ENCODE results near the gene CACNA2D3. TPM values are rescaled to one million over a fixed set of nuclear protein-coding genes. Genes with fewer than 3 reads are reported as not detected.

The CACNA2D3 gene
- total RNA-seq, 4 donors from 2014 or later = 0.55 to 3.4 (median 1.6) TPM

GRCh38 chr3:54955496-54955895, 833.1 kb downstream of the CACNA2D3 start:
- H3K4me3 ChIP-seq = no peak overlapping the region
- intact Hi-C loops (cut with DNase I; ENCODE audit: low total_unique reads) (no loop called here), in situ Hi-C loops (cut with MboI; ENCODE audit: low pct_ligation_motif_present in 1 of 4, low pct_unique_long_range_greater_than_20kb in 1 of 4, low sequenced_read_pairs in 3 of 4) (no loop called here)
- WGBS, 2 donors (ENCODE audit: low coverage in 1 of 2) = 73 to 81% methylated on average over 1 to 3 of the region's 3 CpGs
- H3K4me1 ChIP-seq = no peaks in the 10 kb centered on the region
- H3K27me3 ChIP-seq = no peaks in the 10 kb centered on the region
- H3K27ac ChIP-seq = no peak overlapping the region
- H3K9me3 ChIP-seq = no peaks in the 10 kb centered on the region
- H3K36me3 ChIP-seq = no peaks in the 10 kb centered on the region
- TF ChIP-seq, protein P1, sequence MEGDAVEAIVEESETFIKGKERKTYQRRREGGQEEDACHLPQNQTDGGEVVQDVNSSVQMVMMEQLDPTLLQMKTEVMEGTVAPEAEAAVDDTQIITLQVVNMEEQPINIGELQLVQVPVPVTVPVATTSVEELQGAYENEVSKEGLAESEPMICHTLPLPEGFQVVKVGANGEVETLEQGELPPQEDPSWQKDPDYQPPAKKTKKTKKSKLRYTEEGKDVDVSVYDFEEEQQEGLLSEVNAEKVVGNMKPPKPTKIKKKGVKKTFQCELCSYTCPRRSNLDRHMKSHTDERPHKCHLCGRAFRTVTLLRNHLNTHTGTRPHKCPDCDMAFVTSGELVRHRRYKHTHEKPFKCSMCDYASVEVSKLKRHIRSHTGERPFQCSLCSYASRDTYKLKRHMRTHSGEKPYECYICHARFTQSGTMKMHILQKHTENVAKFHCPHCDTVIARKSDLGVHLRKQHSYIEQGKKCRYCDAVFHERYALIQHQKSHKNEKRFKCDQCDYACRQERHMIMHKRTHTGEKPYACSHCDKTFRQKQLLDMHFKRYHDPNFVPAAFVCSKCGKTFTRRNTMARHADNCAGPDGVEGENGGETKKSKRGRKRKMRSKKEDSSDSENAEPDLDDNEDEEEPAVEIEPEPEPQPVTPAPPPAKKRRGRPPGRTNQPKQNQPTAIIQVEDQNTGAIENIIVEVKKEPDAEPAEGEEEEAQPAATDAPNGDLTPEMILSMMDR (IDR thresholded peaks at IDR 0.05) = no peak
- no peak for TF ChIP-seq POLR2AphosphoS5 (IDR thresholded peaks at IDR 0.05)
- TF ChIP-seq EP300 (IDR thresholded peaks at IDR 0.05; ENCODE audit: low read depth) = no peak
- TF ChIP-seq POLR2A (IDR thresholded peaks at IDR 0.05) = no peak
- no peak for DNase-seq

DNA sequence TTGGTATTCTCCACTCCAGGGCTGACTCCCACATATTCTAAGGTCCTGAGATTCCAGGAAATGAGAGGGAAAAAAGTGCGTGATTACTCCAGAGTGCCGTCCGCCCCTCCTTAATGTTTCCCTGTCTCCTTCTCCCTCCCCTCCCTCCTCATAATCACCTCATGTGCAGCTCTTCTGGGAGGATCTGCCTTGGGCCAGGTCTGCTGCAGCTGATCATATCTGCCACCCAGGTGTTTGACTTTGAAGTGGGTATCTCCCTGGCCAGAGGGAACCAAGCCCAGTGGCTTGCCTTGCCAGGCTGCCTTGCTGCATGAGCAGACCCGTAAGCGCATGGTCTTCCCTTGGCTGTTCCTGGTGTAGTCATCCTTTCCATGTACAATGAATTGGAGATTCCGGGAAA, 833.6 kb downstream of the CACNA2D3 start:
- no peaks in the 10 kb centered on the region for H3K27me3 ChIP-seq
- H3K36me3 ChIP-seq = no peaks in the 10 kb centered on the region
- intact Hi-C loops (cut with DNase I; ENCODE audit: low total_unique reads) (no loop called here), in situ Hi-C loops (cut with MboI; ENCODE audit: low pct_ligation_motif_present in 1 of 4, low pct_unique_long_range_greater_than_20kb in 1 of 4, low sequenced_read_pairs in 3 of 4) (no loop called here)
- WGBS, 2 donors (ENCODE audit: low coverage in 1 of 2) = 93 to 100% methylated on average over 3 to 6 of the region's 6 CpGs
- TF ChIP-seq POLR2A (IDR thresholded peaks at IDR 0.05) = no peak
- no peak for TF ChIP-seq POLR2AphosphoS5 (IDR thresholded peaks at IDR 0.05)
- TF ChIP-seq EP300 (IDR thresholded peaks at IDR 0.05; ENCODE audit: low read depth) = no peak
- TF ChIP-seq, protein P1 (IDR thresholded peaks at IDR 0.05) = no peak
- no peak overlapping the region for H3K4me3 ChIP-seq
- no peak overlapping the region for H3K27ac ChIP-seq
- no peak for DNase-seq
- H3K9me3 ChIP-seq = no peaks in the 10 kb centered on the region
- no peaks in the 10 kb centered on the region for H3K4me1 ChIP-seq

GRCh38 chr3:54957711-54958110, 835.4 kb downstream of the CACNA2D3 start:
- WGBS, 2 donors (ENCODE audit: low coverage in 1 of 2) = 83 to 91% methylated on average over 4 of the region's 4 CpGs
- in situ Hi-C loops (cut with MboI; ENCODE audit: low pct_ligation_motif_present in 1 of 4, low pct_unique_long_range_greater_than_20kb in 1 of 4, low sequenced_read_pairs in 3 of 4) (no loop called here), intact Hi-C loops (cut with DNase I; ENCODE audit: low total_unique reads) (no loop called here)

GRCh38 chr3:54960082-54960481, 837.7 kb downstream of the CACNA2D3 start:
- WGBS, 2 donors (ENCODE audit: low coverage in 1 of 2) = 92 to 97% methylated on average over 1 of the region's 1 CpG
- intact Hi-C loops (cut with DNase I; ENCODE audit: low total_unique reads) = no loop called here
- Histone ChIP-seq H3K9me3 (no peaks in the 10 kb centered on the region), H3K36me3 (no peaks in the 10 kb centered on the region), H3K27me3 (no peaks in the 10 kb centered on the region), H3K27ac (no peak overlapping the region), H3K4me1 (no peaks in the 10 kb centered on the region), H3K4me3 (no peak overlapping the region)
- in situ Hi-C loops (cut with MboI; ENCODE audit: low pct_ligation_motif_present in 1 of 4, low pct_unique_long_range_greater_than_20kb in 1 of 4, low sequenced_read_pairs in 3 of 4) = no loop called here
- TF ChIP-seq POLR2A (IDR thresholded peaks at IDR 0.05) (no peak), POLR2AphosphoS5 (IDR thresholded peaks at IDR 0.05) (no peak), EP300 (IDR thresholded peaks at IDR 0.05; ENCODE audit: low read depth) (no peak)
- TF ChIP-seq, protein P1 (IDR thresholded peaks at IDR 0.05) = no peak
- DNase-seq = no peak

More at GRCh38 chr3:54957711-54958110, 835.4 kb downstream of the CACNA2D3 start:
- Histone ChIP-seq H3K9me3 (no peaks in the 10 kb centered on the region), H3K4me3 (no peak overlapping the region), H3K4me1 (no peaks in the 10 kb centered on the region), H3K36me3 (no peaks in the 10 kb centered on the region), H3K27me3 (no peaks in the 10 kb centered on the region), H3K27ac (no peak overlapping the region)
- TF ChIP-seq, protein P1 (IDR thresholded peaks at IDR 0.05) = no peak
- TF ChIP-seq POLR2A (IDR thresholded peaks at IDR 0.05) (no peak), EP300 (IDR thresholded peaks at IDR 0.05; ENCODE audit: low read depth) (no peak), POLR2AphosphoS5 (IDR thresholded peaks at IDR 0.05) (no peak)
- no peak for DNase-seq

Measured in transverse colon (tissue), 4 donors.